HCT116 (cell line): ENCODE data around the gene CDC42EP1. TPM values are rescaled to one million over a fixed set of nuclear protein-coding genes. Genes with fewer than 3 reads are reported as not detected.

Experiments used
- ATAC-seq: fragments of 200-7000 bp; cut with Tn5 transposase; 2 replicates; pipeline ENCODE4 v1.9.1; 2020; ENCODE audit warnings: mild to moderate bottlenecking, moderate library complexity
- BruUV-seq: library from RNA; stranded (reverse); fragments of 400-500 nt; replicated peaks from 2 replicates; lab custom pipeline; 2021; lab: Mats Ljungman, UMichigan
- CTCF ChIA-PET: fragments of 300-600 bp; sonication (Branson Sonifier 250); formaldehyde crosslinking; loops from one replicate; lab custom pipeline; 2021; ENCODE audit warnings: antibody characterized with exemption; lab: Charles Lee
- POLR2A ChIA-PET: fragments of 300-600, 350-600 bp; sonication (Branson Sonifier 250); formaldehyde crosslinking; loops from one replicate; lab custom pipeline; 2021; ENCODE audit warnings: antibody characterized with exemption; lab: Charles Lee
- RAD21 ChIA-PET, 2 experiments: fragments of 300-600 bp; sonication (Branson Sonifier 250); formaldehyde crosslinking; loops; one replicate each; lab custom pipeline; 2023; ENCODE audit warnings: low total read pairs in 2 of 2; ENCODE audit not compliant: uncharacterized antibody in 2 of 2, unreplicated experiment in 2 of 2, low non-redundant PET in 1 of 2; lab: Charles Lee
- DNase-seq: peaks from one replicate; pipeline ENCODE4 v3.0.0-alpha.2; 2010; ENCODE audit warnings: low read depth, low spot score
- H2AFZ ChIP-seq: fragments of 200-600 bp; shearing (Covaris generic), sonication (generic); 2 replicates; pipeline ENCODE4 v1.6.1; 2017; ENCODE audit warnings: low read depth, mixed run types, mixed read lengths, antibody characterized with exemption, low read length; ENCODE audit not compliant: poor library complexity, severe bottlenecking
- H3K27ac ChIP-seq: 2 replicates; pipeline ENCODE4 v1.5.1; 2012; ENCODE audit warnings: low read depth, low read length
- H3K27me3 ChIP-seq: fragments of 200-600 bp; sonication (generic); 2 replicates; pipeline ENCODE4 v1.6.1; 2016; ENCODE audit warnings: mixed run types, low read length, mixed read lengths; ENCODE audit not compliant: insufficient read depth
- H3K36me3 ChIP-seq, 2 experiments: fragments of 200-500 bp in 1 of 2; fragments of 200-600 bp in 1 of 2; sonication (Bioruptor generic) in 1 of 2; sonication (generic) in 1 of 2; 2 replicates each; pipeline versions ENCODE4 v1.5.1 to v1.6.1; 2014 to 2016; ENCODE audit warnings: low read length in 2 of 2, inconsistent platforms in 1 of 2, mixed read lengths in 1 of 2, mixed run types in 1 of 2; ENCODE audit not compliant: insufficient read depth in 2 of 2, control insufficient read depth in 1 of 2
- H3K4me1 ChIP-seq, 2 experiments: fragments of 200-600 bp in 1 of 2; sonication (generic) in 1 of 2; 2 replicates each; pipeline versions ENCODE4 v1.5.1 to v1.6.1; 2012 to 2017; ENCODE audit warnings: low read length in 2 of 2, inconsistent platforms in 1 of 2, mild to moderate bottlenecking in 1 of 2, mixed read lengths in 1 of 2, mixed run types in 1 of 2, moderate library complexity in 1 of 2; ENCODE audit not compliant: insufficient read depth in 2 of 2, control insufficient read depth in 1 of 2
- H3K4me2 ChIP-seq: fragments of 200-600 bp; sonication (generic); 2 replicates; pipeline ENCODE4 v1.6.1; 2017; ENCODE audit warnings: mixed run types, low read length, mixed read lengths
- H3K4me3 ChIP-seq, 2 experiments: fragments of 200-600 bp in 1 of 2; sonication (generic) in 1 of 2; replicated peaks in 1 of 2; 2 replicates each; pipeline ENCODE4 v1.5.1; 2011 to 2016; ENCODE audit warnings: low read length in 2 of 2, control low read depth in 1 of 2, low read depth in 1 of 2, mild to moderate bottlenecking in 1 of 2, mixed read lengths in 1 of 2, mixed run types in 1 of 2
- H3K79me2 ChIP-seq: fragments of 200-600 bp; sonication (generic); 2 replicates; pipeline ENCODE4 v1.6.1; 2017; ENCODE audit warnings: mild to moderate bottlenecking, mixed run types, low read length, moderate library complexity, mixed read lengths; ENCODE audit not compliant: insufficient read depth
- H3K9ac ChIP-seq: fragments of 200-600 bp; sonication (generic); 2 replicates; pipeline ENCODE4 v1.6.1; 2016; ENCODE audit warnings: low read length, mixed read lengths
- H3K9me2 ChIP-seq: fragments of 200-600 bp; sonication (generic), shearing (Covaris generic); 2 replicates; pipeline ENCODE4 v1.6.1; 2017; ENCODE audit warnings: mixed run types, mild to moderate bottlenecking, moderate library complexity; ENCODE audit not compliant: insufficient read depth
- H3K9me3 ChIP-seq, 2 experiments: fragments of 200-500 bp in 1 of 2; fragments of 200-600 bp in 1 of 2; sonication (Bioruptor generic) in 1 of 2; sonication (generic) in 1 of 2; 2 replicates each; pipeline ENCODE4 v1.6.1; 2014 to 2017; ENCODE audit warnings: low read length in 2 of 2, mixed read lengths in 2 of 2, inconsistent platforms in 1 of 2, low read depth in 1 of 2, mild to moderate bottlenecking in 1 of 2, mixed run types in 1 of 2, moderate library complexity in 1 of 2; ENCODE audit not compliant: control insufficient read depth in 1 of 2, insufficient read depth in 1 of 2
- H4K20me1 ChIP-seq: fragments of 200-600 bp; sonication (generic), shearing (Covaris generic); 2 replicates; pipeline ENCODE4 v1.6.1; 2017; ENCODE audit warnings: mixed run types, mild to moderate bottlenecking, moderate library complexity; ENCODE audit not compliant: insufficient read depth
- ATF3 ChIP-seq: IDR thresholded peaks from 2 replicates; pipeline ENCODE4 v1.6.1; 2012
- CEBPB ChIP-seq: IDR thresholded peaks from 2 replicates; pipeline ENCODE4 v1.6.1; 2012; ENCODE audit warnings: low read depth
- CTCF ChIP-seq, 3 experiments: fragments of 200-600 bp in 1 of 3; sonication (generic) in 1 of 3; IDR thresholded peaks in 2 of 3; conservative IDR thresholded peaks in 1 of 3; 2 replicates each; pipeline ENCODE4 v1.5.1; 2012 to 2017; ENCODE audit warnings: low read depth in 2 of 3, low read length in 2 of 3, antibody characterized with exemption in 1 of 3, borderline replicate concordance in 1 of 3, control low read depth in 1 of 3, mild to moderate bottlenecking in 1 of 3, mixed read lengths in 1 of 3, mixed run types in 1 of 3, moderate library complexity in 1 of 3; ENCODE audit not compliant: insufficient read depth in 1 of 3
- EGR1 ChIP-seq: IDR thresholded peaks from 2 replicates; pipeline ENCODE4 v1.6.1; 2012; ENCODE audit warnings: low read depth
- ELF1 ChIP-seq: IDR thresholded peaks from 2 replicates; pipeline ENCODE4 v1.6.1; 2012; ENCODE audit warnings: low read depth, borderline replicate concordance
- EZH2 ChIP-seq: fragments of 200-600 bp; sonication (generic); IDR thresholded peaks from 2 replicates; pipeline ENCODE4 v1.6.1; 2017; ENCODE audit warnings: antibody characterized with exemption, mixed run types
- MAX ChIP-seq: IDR thresholded peaks from 2 replicates; pipeline ENCODE4 v1.6.1; 2012
- POLR2AphosphoS5 ChIP-seq: IDR thresholded peaks from 2 replicates; pipeline ENCODE4 v1.6.1; 2011; ENCODE audit warnings: mild to moderate bottlenecking, low read depth, low read length, moderate library complexity
- RAD21 ChIP-seq: IDR thresholded peaks from 2 replicates; pipeline ENCODE4 v1.6.1; 2012; ENCODE audit warnings: low read depth, mild to moderate bottlenecking
- REST ChIP-seq: IDR thresholded peaks from 2 replicates; pipeline ENCODE4 v1.6.1; 2012; ENCODE audit warnings: low read depth
- SP1 ChIP-seq: IDR thresholded peaks from 2 replicates; pipeline ENCODE4 v1.6.1; 2012; ENCODE audit warnings: low read depth
- SRF ChIP-seq: IDR thresholded peaks from 2 replicates; pipeline ENCODE4 v1.6.1; 2012; ENCODE audit warnings: low read depth
- ZBTB33 ChIP-seq: IDR thresholded peaks from 2 replicates; pipeline ENCODE4 v1.6.1; 2011; ENCODE audit warnings: mild to moderate bottlenecking, low read length, moderate library complexity; ENCODE audit not compliant: insufficient replicate concordance; ENCODE audit errors: extremely low read depth
- ZFX ChIP-seq: fragments of 450-650 bp; IDR thresholded peaks from 2 replicates; pipeline ENCODE4 v1.6.1; 2017
- intact Hi-C: fragments of 100-400 bp; cut with micrococcal nuclease; formaldehyde crosslinking; loops from 2 replicates; pipeline ENCODE4 v1.10.0; 2022
- total RNA-seq: library from RNA; stranded (reverse); gene quantifications from one replicate; pipeline ENCODE4 v1.2.1, GENCODE V29; 2021; ENCODE audit not compliant: unreplicated experiment

The CDC42EP1 gene
- total RNA-seq, 1 experiment from 2014 or later = 160 TPM

GRCh38 chr22:37520776-37521191, 39.5 kb upstream of the CDC42EP1 start (continued):
- no peak for TF ChIP-seq EZH2
- TF ChIP-seq ZBTB33 = no peak
- TF ChIP-seq, all 23 proteins: peak for 0

GRCh38 chr22:37521236-37521739, 39.0 kb upstream of the CDC42EP1 start:
- no peaks in the 10 kb centered on the region for H4K20me1 ChIP-seq
- H3K4me1 ChIP-seq = peaks cover 21 to 59% of the 10 kb centered on the region in 2 experiments
- intact Hi-C loops = no loop called here
- CTCF ChIA-PET = interaction anchor here (1.1 kb wide), 1 partner anchor 18 kb away, joined by 3 read pairs; no protein-coding TSS in a partner anchor
- no peak for DNase-seq
- no peak overlapping the region for H2AFZ ChIP-seq
- H3K79me2 ChIP-seq = peaks cover 16% of the 10 kb centered on the region
- no peak overlapping the region for H3K9ac ChIP-seq
- H3K9me2 ChIP-seq = no peaks in the 10 kb centered on the region
- no peak for ATAC-seq
- H3K27ac ChIP-seq = no peak overlapping the region
- no peak overlapping the region for H3K4me3 ChIP-seq
- RAD21 ChIA-PET = no interaction called here
- POLR2A ChIA-PET = no interaction called here
- no TSS peak for BruUV-seq
- H3K27me3 ChIP-seq = no peaks in the 10 kb centered on the region
- H3K36me3 ChIP-seq = peaks cover 0 to 6% of the 10 kb centered on the region in 2 experiments; a peak in 1 of 4 replicates
- H3K9me3 ChIP-seq = no peaks in the 10 kb centered on the region
- no peak overlapping the region for H3K4me2 ChIP-seq
- TF ChIP-seq EZH2 = no peak
- no peak for TF ChIP-seq REST
- no peak for TF ChIP-seq ZFX
- TF ChIP-seq EGR1 = no peak
- no peak for TF ChIP-seq MAX
- no peak for TF ChIP-seq POLR2AphosphoS5
- TF ChIP-seq ZBTB33 = no peak
- no peak for TF ChIP-seq CTCF (IDR thresholded peaks at IDR 0.05 in 2 of 3, conservative IDR thresholded peaks at IDR 0.05 in 1 of 3; ENCODE audit: borderline replicate concordance in 1 of 3, insufficient read depth in 1 of 3, low read depth in 2 of 3, low read length in 2 of 3)
- no peak for TF ChIP-seq SP1
- TF ChIP-seq ELF1 = no peak
- no peak for TF ChIP-seq ATF3
- no peak for TF ChIP-seq CEBPB
- no peak for TF ChIP-seq RAD21
- no peak for TF ChIP-seq SRF
